ENCODE data around the gene NCOA5.

- TF ChIP-seq YY1 (IDR thresholded peaks at IDR 0.05; ENCODE audit: insufficient read depth, insufficient read length) (no peak), ZNF274 (IDR thresholded peaks at IDR 0.05; ENCODE audit: low read depth, low read length) (no peak)
Measured at GRCh38 chr20:46046588-46047310, 43.0 kb downstream of the NCOA5 start.

All from NT2/D1 (cell line).